H1 (cell line): ENCODE data around the gene EXOC3L1. TPM values are rescaled to one million over a fixed set of nuclear protein-coding genes. Genes with fewer than 3 reads are reported as not detected.

ENCODE experiments used
- CREB1 ChIP-seq: IDR thresholded peaks from 2 replicates; pipeline ENCODE4 v1.6.1; 2012; ENCODE audit warnings: inconsistent platforms
- CTBP2 ChIP-seq: IDR thresholded peaks from 2 replicates; pipeline ENCODE4 v1.7.0; 2011; ENCODE audit warnings: borderline replicate concordance, mild to moderate bottlenecking, moderate library complexity, mixed read lengths, low read length; ENCODE audit not compliant: insufficient read depth, insufficient read length
- HDAC6 ChIP-seq: IDR thresholded peaks from one replicate; pipeline ENCODE4 v1.7.1; 2012; ENCODE audit warnings: low read depth, mild to moderate bottlenecking, inconsistent platforms, low read length, moderate library complexity
- JUND ChIP-seq: IDR thresholded peaks from 2 replicates; pipeline ENCODE4 v1.6.1; 2011; ENCODE audit warnings: mild to moderate bottlenecking, improper control_type of control experiment, low read length
- PHF8 ChIP-seq: fragments of 200-600 bp; sonication (generic); conservative IDR thresholded peaks from 2 replicates; pipeline ENCODE4 v1.7.1; 2012; ENCODE audit warnings: low read depth, mild to moderate bottlenecking, inconsistent platforms, low read length, moderate library complexity
- SP4 ChIP-seq: IDR thresholded peaks from 2 replicates; pipeline ENCODE4 v1.6.1; 2012; ENCODE audit warnings: low read length, inconsistent platforms
- SRF ChIP-seq: IDR thresholded peaks from 2 replicates; pipeline ENCODE4 v1.6.1; 2011; ENCODE audit warnings: mild to moderate bottlenecking, low read depth, low read length, moderate library complexity
- TAF7 ChIP-seq: optimal IDR thresholded peaks from 2 replicates; pipeline ENCODE3; 2011; ENCODE audit warnings: low read depth, mild to moderate bottlenecking, inconsistent platforms, low read length, moderate library complexity, borderline replicate concordance
- TEAD4 ChIP-seq: IDR thresholded peaks from 2 replicates; pipeline ENCODE4 v1.6.1; 2012; ENCODE audit warnings: low read depth, low read length, inconsistent platforms, mixed read lengths
- polyA plus RNA-seq, 7 experiments: library from polyadenylated mRNA; depleted of rRNA in 3 of 7; stranded (reverse) in 5 of 7; unstranded in 2 of 7; fragments of >200 nt in 5 of 7; fragments of 200-250 nt in 2 of 7; gene quantifications; 1 replicate in 5 of 7; 2 replicates in 1 of 7; 4 replicates in 1 of 7; pipeline versions ENCODE4 v1.2.1 to v1.2.3, GENCODE V29; 2011 to 2013; ENCODE audit warnings: missing spikeins in 2 of 7, mixed read lengths in 2 of 7
- total RNA-seq: library from RNA; stranded (reverse); fragmentation: NEBNext Ultra II Directional; extraction: Animal tissue kit (Norgen Biotek cat#: 25700); gene quantifications from 2 replicates; pipeline ENCODE4 v1.2.1, GENCODE V29; 2021
- TF ChIP-seq, protein P1 (sequence below): IDR thresholded peaks from 2 replicates; pipeline ENCODE4 v1.6.1; 2012; ENCODE audit warnings: inconsistent platforms

Gene EXOC3L1
- total and polyA plus RNA-seq, 2 of the 8 experiments (the other 6 are each of a cell fraction or from before 2014, with no cell fraction given): 1.3 TPM

DNA sequence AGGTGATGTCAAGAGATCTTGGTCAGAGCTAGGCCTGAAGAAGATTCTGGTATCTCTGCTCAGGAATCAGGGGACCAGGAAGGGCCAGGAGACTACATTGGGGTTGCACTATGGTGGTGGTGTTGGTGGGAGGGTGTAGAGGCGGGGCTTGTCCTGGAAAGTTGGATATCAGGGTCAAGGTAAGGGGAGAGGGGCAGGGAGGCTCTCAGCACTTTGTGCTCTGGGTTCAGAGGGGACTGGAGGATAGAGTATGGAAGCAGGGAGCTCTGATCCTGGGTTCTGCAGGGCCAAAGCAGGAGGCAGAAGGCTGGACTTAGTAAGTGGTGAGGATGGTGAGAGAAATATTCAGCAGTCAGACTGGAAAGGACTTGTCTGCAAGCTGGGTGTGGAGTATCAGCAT lies 16.6 kb downstream of the EXOC3L1 start (continued):
- TF ChIP-seq TEAD4 (no peak), HDAC6 (no peak), TAF7 (no peak), CTBP2 (no peak), SP4 (no peak), SRF (no peak), PHF8 (no peak), JUND (no peak), CREB1 (no peak)
- TF ChIP-seq, protein P1, sequence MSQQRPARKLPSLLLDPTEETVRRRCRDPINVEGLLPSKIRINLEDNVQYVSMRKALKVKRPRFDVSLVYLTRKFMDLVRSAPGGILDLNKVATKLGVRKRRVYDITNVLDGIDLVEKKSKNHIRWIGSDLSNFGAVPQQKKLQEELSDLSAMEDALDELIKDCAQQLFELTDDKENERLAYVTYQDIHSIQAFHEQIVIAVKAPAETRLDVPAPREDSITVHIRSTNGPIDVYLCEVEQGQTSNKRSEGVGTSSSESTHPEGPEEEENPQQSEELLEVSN: no peak
- TF ChIP-seq, all 59 proteins: peak for 0
